GM12892 (cell line): Measurements from ENCODE around the gene WASF3.

Experiments
- POLR2A ChIP-seq: IDR thresholded peaks from 2 replicates; pipeline ENCODE4 v1.6.1; 2011; ENCODE audit warnings: low read depth, low read length, control low read depth
- TAF1 ChIP-seq: IDR thresholded peaks from 2 replicates; pipeline ENCODE4 v1.6.1; 2011; ENCODE audit warnings: low read depth, mild to moderate bottlenecking, control low read depth, low read length, borderline replicate concordance

GRCh38 chr13:26534036-26534726 lies 23.3 kb upstream of the WASF3 start:
- TF ChIP-seq POLR2A (no peak), TAF1 (no peak)
